22Rv1 (cell line): Measurements from ENCODE around the gene ATG7.

ENCODE experiments used
- ZFX ChIP-seq: fragments of 450-650 bp; IDR thresholded peaks from 2 replicates; pipeline ENCODE4 v1.6.1; 2017; ENCODE audit warnings: antibody characterized with exemption, borderline replicate concordance
- TF ChIP-seq, protein P1 (sequence below): fragments of 450-650 bp; IDR thresholded peaks from 2 replicates; pipeline ENCODE4 v1.5.1; 2017; ENCODE audit warnings: mild to moderate bottlenecking

DNA sequence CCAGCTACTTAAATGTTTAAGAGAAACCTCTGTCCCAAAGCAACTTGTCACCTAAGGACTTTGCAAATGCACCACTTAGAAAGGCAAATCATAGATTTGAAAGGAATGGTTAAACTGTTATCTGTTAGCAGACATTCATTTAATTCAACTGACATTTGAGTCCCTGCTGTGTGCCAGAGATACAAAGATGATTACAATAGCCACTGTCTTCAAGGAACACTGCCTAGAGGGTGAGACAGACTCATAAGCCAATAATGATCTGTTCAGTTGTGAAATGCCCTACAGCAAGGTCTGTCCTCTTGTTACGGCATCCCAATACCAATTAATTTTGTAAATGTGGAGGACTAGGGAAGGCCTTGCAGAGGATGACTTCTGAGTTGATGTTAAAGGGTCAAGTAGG, 113.1 kb downstream of the ATG7 start:
- TF ChIP-seq, protein P1, sequence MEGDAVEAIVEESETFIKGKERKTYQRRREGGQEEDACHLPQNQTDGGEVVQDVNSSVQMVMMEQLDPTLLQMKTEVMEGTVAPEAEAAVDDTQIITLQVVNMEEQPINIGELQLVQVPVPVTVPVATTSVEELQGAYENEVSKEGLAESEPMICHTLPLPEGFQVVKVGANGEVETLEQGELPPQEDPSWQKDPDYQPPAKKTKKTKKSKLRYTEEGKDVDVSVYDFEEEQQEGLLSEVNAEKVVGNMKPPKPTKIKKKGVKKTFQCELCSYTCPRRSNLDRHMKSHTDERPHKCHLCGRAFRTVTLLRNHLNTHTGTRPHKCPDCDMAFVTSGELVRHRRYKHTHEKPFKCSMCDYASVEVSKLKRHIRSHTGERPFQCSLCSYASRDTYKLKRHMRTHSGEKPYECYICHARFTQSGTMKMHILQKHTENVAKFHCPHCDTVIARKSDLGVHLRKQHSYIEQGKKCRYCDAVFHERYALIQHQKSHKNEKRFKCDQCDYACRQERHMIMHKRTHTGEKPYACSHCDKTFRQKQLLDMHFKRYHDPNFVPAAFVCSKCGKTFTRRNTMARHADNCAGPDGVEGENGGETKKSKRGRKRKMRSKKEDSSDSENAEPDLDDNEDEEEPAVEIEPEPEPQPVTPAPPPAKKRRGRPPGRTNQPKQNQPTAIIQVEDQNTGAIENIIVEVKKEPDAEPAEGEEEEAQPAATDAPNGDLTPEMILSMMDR, result no peak
- TF ChIP-seq ZFX, result no peak
